GM18867 (cell line): ENCODE results near the gene TAX1BP1.
"Not testable (repeated sequence)": the region's sequence is repeated elsewhere in the genome, so short reads cannot be mapped to it uniquely, and the experiment has no call there.

Source experiments
- ATAC-seq: cut with Tn5 transposase; IDR thresholded peaks from one replicate; pipeline ENCODE4 v1.9.1; 2021; ENCODE audit warnings: mild to moderate bottlenecking, moderate library complexity; ENCODE audit not compliant: unreplicated experiment

TAX1BP1 gene

DNA sequence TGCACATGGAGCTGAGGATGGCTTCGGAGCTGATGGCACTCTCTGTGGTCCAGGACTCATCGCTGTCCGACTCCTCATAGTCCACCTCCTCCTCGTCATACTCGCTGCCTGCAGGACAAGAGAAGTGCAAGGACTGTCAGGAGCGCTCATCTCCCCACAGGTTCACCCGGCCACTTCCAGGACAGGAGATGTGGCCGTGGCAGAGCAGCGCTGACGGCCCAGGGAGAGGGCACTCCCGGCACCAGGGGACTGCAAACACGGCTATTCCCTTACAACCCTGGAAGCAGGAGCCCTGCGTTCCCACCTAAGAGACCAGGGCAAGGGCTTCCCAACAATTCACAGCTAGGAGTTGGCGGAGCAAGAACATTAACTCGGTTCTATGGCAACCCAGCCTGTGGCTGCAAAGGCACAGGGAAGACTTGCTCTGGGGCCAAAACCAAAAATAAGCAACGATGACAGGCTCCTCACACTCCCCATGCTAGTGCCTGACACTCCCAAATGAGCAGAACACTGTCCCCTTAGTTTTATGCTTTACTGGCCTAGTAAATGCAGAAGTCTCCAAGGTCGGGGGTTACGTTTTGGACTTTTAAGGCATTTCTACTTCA is 100.9 kb downstream of the TAX1BP1 start:
- no peak for ATAC-seq

DNA sequence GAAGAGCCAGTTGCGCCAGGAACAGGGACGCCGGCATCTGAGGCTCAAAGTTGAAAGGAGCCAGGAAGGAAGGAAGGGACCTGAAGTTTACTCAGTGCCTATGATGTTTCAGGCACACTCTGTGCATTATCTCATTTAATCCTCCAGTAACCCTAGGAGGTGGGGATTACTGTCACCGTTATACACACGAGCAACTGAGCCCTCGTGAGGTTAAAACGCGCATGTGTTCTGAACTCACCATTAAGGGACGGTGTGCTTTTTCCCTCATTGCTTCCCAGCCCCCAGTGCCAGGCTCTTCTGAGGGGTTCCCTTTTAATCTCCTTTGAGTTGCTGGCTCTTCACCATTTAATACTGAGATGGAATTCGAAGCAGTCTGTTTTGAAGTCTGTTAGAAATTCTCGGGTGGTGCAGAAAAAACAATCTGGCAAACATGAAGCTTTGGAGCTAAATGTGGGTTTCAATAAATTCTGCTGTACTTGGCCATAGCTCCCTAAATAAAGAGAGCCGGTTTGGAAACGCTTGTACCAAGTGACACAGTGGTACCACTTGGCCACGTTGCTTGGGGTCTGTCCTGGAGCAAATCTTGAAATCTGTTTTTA is 102.2 kb downstream of the TAX1BP1 start:
- no peak for ATAC-seq

DNA sequence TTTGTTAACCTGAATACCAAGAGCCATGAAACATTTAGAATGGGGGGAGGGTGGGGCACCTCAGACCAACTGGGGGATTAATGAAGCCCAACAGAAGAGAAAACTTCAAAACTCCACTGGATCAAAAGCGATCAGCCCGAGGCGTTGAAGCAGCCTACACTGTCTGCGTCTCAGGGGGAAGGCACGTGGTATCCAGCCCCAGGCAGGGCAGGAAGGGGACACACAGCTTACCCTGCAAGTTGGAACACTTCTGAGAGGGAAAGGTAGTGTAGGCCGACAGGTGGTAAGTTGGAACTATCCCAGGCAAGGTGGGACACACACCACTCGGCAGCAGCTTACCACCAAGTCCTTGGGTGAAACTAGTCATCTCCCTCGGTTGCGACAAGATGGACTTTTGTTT is 102.9 kb downstream of the TAX1BP1 start:
- no peak for ATAC-seq

DNA sequence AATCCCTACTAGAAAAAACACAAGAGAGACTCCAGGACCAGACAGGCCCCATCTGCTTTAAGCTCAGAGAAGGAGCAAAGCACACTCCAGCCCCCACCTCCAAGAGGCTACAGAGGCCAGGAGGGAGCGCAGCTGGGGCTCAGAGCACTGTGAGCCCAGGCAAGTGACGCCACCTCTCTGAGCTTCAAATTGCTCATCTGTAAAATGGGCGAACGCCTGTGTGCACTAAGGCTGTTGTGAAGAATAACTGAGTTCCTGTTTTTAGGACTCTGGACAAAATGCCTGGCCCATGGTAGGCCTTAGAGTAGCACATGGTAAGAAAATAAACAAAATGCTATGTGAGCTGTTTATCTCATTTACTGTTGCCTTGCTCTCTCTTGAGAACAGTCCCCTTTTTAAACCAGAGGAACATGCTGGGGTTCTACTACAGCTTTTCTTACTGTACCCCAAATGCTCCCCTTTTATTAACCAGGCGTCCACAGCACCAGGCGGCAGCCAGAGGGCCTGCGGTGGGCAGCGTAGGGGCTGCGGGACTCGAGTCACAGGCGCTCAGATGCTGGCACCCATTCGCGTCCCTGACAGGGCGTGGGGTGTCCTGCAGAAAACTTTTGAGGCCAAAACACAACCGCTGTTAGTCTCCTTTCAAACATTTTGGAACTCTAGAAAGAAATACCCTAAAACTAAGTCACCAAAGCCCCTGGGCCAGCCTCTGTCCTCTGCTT is 103.8 kb downstream of the TAX1BP1 start:
- ATAC-seq, result no peak

DNA sequence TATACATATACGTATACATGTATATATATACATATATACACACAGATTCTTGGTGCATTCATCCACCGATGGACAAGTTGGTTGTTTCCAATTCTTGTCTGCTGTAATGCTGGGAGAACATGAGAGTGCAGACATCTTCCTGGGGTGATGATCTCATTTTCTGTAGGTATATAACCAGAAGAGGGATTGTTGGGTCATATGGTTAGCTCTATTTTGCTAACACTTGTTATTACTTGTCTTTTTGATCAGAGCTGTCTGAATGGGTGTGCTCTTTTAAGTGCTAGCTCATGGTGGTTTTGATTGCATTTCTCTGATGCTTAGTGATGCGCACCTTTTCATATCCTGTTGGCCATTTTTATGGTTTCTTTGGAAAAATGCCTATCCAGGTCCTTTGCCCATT is 106.4 kb downstream of the TAX1BP1 start:
- no peak for ATAC-seq

DNA sequence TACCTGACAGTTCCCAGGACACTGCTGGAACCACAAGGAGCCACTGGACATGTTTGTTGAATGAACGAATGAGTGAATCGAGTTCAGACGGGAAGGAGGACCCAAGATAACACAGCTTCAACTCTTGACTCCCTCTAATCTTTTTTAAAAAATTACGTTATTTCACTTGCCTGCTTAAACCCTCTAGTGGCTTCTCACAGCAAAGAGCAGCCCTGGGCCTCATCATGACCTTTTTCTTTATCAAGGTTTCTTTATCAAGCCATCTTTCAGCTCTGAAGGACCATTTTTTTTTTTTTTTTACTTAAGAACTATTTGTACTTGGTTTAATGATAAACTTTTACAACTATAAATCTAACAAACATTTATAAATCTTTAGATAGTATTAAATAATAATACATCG is 110.6 kb downstream of the TAX1BP1 start:
- ATAC-seq, result no peak

DNA sequence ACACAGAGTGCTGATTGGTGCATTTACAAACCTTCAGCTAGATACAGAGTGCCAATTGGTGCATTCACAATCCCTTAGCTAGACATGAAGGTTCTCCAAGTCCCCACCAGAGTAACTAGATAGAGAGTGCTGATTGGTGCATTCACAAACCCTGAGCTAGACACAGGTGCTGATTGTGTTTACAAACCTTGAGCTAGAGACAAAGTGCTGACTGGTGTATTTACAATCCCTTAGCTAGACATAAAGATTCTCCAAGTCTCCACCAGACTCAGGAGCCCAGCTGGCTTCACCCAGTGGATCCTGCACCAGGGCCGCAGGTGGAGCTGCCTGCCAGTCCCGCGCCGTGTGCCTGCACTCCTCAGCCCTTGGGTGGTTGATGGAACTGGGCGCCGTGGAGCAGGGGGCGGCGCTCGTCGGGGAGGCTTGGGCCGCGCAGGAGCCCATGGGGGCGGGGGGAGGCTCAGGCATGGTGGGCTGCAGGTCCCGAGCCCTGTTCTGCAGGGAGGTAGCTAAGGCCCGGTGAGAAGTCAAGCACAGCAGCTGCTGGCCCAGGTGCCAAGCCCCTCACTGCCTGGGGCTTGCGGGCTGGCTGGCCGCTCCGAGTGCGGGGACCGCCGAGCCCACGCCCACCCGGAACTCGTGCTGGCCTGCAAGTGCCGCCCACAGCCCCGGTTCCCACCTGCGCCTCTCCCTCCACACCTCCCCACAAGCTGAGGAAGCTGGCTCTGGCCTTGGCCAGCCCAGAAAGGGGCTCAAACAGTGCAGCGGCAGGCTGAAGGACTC is 116.9 kb downstream of the TAX1BP1 start:
- not testable (repeated sequence) for ATAC-seq

DNA sequence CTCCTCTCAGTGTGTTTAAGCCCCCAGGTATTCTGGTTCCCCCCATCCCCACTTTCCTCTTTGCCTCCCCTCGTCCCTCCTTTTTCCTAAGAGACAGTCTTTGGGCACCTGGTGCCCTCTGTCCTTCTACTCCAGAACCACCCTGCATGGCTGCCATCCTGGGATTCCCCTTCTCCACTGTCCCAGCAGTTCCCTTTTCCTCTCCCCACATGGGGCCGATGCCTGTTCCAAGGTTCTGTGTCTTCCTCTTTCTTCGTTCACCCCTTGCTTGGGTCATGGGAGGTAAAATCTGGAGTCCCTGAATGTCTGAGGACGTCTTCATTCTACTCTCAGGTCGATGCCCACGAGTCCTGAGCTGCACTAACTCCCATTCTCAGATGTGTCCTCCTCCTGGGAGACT is 120.8 kb downstream of the TAX1BP1 start:
- no peak for ATAC-seq

DNA sequence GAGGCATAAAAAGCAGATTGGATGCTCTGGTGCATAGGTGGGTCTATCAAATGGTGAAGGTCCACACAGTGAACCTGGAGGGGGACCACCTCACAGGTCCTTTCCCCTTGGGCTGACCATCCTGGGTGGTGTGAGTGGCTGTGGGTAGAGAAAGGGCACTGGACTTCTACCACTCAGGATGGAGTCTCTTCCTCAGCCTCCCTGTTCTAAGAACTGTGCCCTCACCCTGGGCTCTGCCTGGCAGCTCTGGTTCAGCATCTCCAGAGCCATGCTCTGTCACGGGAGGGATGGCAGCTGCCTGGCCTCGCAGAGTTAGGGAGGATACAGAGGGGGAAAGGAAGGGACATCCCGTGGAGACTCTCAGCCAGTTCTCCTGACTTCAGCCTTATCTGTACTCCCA is 121.8 kb downstream of the TAX1BP1 start:
- no peak for ATAC-seq

DNA sequence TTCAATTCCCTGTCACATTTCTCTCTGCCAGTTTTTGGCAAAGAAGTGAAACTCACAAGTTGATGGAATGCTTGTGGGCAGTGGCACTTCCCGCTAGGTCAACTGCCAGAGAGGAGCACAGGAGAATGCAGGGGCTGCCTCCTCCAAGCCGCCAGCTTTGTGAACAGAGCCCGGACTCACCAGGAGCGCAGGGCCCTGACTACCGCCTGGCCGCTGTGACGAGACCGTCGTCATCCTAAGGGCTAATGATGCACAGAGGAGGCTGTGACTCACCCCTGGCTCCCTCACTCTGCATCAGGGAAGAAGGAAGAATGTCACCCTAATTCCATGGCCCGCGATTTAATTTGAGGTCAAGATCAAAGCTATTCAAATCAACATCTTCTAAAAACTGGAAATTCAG is 123.9 kb downstream of the TAX1BP1 start:
- ATAC-seq, result no peak

DNA sequence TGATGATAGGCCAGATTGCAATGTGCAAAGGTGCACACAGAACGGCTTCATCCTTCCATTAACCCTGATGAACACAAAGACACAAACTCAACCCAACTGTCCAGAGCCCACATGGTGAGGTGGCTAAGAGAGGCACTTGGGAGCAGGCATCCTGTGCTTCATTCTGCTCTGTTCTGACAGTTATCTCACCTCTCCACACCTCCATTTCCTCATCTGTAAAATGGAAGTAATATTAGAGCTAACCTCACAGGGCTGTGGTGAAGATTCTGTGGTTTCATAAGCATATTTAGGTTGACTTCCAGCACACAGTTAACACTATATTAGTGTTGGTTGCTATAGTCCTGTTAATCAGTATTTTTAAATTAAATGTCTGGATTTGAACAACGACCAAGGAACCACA is 126.3 kb downstream of the TAX1BP1 start:
- ATAC-seq, result no peak

DNA sequence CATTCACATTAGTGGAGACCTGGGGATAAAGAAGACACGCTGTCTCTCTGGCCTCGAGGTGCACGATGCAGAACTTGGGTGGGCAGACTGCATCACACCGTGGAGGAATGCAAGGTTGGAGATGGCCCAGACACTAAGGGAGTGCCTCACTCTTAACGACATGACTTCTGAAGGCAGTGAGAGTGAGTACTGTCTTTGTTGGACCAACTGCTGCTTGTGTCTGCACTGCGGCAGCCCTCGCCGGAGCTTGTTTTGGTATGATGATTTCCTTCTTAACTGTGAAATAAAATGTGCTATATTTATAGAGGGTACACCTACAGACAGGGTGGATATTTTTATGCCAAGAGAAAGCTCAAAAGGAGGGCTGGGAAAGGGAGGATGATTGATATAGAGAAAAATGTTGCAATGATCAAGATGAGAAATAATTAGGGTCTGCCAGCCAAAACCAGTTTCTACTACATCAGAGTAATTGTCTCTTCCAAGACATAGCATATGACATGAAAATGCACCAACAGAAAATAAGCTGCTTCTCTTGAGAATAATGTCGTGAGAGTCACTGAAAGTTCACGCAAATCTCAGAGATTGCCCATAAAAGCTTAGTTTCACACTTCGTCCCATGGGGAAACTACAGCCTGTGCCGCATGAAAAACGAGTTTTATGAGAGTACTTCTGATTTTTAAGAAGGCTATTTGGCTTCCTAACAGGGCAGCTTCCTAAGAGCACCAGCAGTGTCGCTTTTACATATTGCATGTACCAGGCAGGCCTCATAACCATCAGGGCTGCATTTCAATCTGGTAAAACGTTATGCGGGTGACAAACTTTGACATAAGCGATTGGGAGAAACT is 127.1 kb downstream of the TAX1BP1 start:
- no peak for ATAC-seq

DNA sequence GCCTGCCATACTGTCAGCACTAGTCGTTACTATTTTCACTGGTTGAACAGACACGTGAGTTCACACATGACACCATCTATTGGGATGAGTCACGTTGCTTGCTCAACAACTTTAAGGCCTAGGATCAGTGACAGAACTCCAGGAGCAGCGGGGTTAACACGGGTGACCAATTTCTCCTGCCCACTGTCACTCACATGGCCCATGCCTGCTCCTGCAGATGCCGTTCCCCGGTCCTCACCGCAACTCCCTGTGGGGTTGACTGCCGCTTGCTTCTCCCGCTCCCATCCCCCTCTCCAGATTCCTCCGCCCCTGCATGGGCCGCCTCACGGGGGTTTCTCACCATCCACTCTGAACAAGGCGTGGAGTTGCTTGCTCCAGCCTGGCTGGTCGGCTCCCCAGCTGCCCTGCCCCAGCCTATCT is 128.2 kb downstream of the TAX1BP1 start:
- ATAC-seq, result no peak

DNA sequence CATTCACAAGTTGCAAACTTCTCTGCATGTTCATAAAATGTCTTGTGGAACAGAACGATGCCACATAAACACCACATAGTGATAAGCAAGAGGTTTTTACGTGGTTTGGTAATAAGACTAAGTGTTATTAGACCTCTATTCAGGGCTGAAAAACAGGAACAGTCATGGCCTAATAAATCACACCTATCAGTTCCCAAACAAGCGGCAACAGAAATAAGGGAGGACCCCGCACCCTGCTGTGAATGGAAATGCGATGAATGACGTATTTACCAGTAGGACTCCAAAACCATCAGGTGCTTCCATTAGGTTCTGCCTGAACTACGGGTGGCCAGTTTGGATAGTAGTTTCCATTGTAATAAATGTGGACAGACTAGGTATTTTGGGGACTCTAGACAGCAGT is 129.1 kb downstream of the TAX1BP1 start:
- ATAC-seq, result no peak

DNA sequence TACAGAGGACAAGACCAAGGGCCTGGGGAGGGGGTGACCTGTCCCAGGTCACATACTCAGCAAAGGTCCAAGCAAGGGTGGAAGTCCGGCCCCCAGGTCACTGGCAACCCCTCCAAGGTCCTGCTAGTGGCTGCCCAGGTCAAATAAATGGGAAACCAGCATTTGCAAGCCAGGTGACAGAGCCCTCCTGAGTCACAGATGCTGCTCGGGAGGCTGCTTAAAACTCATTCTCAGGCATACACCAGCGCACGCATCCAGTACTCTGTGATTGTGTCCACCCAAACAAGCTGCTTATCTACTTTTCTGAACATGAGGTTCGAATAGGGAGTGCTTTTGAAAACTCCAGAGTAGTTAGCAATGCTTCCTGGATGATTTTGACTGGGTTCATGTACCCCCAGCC is 130.6 kb downstream of the TAX1BP1 start:
- no peak for ATAC-seq

DNA sequence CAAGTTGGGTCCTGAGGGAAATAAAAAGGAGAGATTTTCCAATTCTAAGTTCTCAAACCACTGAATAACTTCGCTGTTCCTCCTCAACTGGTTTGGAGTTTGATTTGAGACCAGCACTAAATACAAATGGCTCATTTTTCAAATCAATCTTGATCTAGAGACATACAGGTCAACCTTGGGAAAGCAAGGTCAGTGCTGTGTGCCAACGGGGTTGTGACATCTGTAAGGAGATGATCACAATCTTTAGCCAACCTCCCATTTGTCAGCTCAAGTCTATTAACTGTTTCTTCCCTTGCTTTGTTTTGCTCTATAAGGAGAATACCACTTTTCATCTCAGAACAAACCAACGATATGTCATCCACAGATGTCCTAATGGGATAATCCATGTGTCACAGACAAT is 131.1 kb downstream of the TAX1BP1 start:
- ATAC-seq, result no peak

DNA sequence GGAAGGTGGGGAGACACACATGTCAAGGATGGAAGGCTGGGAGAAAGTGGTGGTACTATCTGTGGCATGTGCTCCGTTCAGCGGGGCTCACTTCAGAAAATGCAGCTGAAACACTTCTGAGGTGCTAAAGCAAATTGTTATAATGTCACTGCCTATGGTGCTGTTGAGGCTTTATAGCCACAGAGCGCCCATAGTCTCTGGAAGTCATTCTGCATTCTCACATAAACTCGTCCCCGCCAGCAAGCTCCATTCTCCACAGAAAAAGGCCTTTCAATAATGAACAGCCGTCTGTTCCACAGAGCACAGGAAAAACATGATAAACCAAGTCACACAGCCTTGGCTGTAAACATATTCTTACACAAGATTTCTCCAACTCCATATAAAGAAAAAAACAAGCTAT is 131.9 kb downstream of the TAX1BP1 start:
- ATAC-seq, result no peak

DNA sequence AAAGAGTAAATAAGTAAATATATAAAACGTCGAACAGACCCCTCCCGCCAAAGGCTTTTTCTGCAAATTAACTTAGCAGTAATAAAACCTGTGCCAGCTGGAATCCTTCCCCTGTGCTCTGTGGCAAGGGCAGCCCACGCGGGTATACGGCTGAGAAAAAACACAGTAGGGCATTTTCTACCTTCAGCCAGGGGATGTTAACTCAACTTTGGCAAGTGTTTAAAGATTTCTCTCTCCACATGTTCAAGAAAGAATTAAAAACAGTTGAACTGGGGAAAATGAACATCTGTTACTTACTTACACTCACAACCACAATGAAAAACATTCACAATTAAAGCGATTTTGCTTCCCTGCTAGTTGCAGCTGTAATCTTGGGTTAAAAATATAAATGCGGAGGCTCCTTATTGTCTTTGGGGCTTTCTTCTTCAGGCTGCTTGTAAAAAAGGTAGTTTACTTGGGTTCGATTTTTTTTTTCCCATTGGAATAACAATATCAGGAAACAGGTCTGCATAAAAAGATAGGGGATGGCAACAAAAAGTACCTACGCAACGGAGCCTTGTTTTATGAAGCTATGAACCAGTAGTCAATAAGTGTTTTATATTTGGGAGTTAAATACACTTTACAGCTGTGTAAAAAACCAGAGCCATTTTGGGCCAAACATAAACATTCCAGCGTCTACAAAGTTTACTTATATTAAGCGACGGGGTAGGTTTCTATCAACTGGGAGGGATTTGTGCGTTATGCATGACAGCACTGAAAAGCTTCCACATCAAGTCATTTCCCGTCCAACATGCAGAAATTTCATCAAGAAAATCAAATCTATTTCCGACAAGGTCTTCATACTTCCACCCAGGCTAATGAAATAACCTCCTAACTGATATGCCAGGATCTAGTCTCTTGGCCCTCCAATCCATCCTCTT is 132.7 kb downstream of the TAX1BP1 start:
- ATAC-seq, result no peak
